ENCODE data around the gene RAB11FIP4.

Gene RAB11FIP4

DNA sequence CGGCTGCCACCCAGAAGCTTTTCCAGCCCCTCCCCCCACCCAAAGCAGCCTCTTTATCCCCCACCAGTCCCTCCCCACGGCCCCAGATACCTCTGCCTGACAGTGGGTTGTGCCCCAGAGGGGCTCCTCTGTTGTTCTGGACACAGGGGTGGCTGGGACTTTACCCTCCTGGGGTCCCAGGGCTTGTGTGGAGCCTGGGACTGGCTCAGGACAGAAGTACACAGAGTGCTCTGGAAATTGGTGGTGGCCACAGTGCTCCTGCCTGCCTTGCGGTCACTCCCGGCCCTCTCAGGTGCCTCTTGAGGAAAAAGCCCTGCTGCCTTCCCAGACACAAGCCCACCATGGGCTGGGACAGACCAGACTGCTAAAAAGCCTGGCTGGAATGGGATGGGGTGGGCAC lies 68.2 kb downstream of the RAB11FIP4 start:
- DNase-seq (ENCODE audit: low spot score), result no peak

DNA sequence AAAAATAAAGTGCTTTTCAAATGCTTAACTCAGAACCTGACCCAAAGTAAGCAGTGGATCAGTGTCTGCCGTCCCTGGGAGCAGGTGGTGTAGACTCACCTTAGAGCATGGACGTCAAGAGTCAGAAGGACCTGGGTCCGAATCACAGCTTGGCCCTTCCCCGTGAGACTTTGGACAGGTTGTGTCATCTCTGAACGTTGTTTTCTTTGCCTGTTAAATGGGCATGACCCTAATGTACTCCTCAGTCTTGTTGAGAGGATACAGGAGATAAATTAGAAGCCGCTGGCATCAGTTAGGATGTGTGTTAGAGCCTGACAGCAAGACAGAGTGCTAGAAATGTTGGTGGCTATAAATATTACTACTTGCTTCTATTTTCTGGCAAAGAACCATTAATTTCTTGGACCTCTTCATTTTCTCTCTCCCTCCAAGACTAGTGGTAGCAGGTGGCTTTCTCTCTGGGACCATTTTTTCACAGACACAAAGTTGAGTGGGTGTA lies 68.8 kb downstream of the RAB11FIP4 start:
- no peak for DNase-seq (ENCODE audit: low spot score)

DNA sequence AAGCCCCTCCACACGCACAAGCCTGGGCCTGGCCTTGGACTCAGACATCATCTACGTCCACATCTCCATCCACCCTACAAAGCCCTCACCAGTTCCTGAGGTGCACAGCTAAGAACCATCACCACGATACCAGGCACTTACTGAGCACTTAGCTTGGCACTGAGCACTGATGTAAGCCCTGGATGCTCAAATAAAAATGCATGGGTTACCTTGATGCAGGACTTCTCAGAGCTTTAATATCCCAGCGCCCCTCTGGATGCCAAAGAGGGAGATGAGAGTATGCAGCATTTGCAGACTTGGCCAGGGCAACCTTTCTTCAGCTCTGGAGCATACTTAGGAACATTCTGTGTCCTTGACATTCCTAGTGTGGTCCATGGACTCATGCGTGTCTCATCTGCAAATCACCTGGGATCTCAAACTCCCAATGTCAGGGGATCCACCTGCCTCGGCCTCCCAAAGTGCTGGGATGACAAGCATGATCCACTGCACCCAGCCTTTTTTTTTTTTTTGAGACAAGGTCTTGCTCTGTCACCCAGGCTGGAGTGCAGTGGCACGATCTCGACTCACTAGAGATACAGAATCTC lies 69.8 kb downstream of the RAB11FIP4 start:
- no peak for DNase-seq (ENCODE audit: low spot score)

- DNase-seq (ENCODE audit: low spot score), result no peak
Measured at GRCh38 chr17:31462261-31462660, 70.8 kb downstream of the RAB11FIP4 start.

GRCh38 chr17:31466096-31466760 lies 74.8 kb downstream of the RAB11FIP4 start:
- no peak for DNase-seq (ENCODE audit: low spot score)

DNA sequence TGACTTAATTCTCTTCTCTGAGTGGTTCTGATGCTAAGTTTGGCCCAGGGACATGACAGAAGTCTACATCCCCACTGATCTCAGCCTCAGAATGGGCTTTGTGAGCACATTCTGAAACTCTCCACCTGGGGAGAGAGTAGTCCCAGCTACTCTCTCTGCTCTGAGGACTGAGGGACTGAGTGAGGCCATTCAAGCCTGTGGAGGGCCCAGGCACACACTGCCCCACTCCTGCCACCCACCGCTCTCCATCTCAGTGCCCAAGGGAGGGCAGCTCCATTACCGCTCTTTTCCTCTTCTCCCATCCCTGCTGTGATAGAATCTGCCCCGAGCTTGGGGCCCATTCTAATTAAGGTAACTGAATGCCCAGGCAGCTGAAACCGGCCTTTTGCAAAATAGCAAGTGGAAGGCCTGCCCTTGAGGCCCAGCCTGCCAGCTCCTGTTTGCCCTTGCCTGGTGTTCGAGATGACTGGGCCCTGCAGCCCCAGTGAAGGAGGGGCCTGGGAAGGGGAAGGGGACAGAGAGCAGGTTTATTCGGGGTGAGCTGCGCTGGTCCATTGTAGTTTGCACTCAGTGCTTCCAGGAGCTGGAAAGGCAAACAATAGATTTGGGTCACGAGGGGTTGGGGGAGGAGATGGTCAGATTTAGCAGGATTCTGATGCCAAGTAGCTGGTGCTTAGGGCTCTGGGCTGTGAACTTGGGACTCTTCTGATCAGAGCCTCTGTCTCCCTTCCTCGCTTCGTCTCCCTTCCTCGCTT lies 76.2 kb downstream of the RAB11FIP4 start:
- DNase-seq (ENCODE audit: low spot score), result no peak

- DNase-seq (ENCODE audit: low spot score), result no peak
Measured at GRCh38 chr17:31469959-31470358, 78.5 kb downstream of the RAB11FIP4 start.

GRCh38 chr17:31470592-31470991 lies 79.1 kb downstream of the RAB11FIP4 start:
- DNase-seq (ENCODE audit: low spot score), result no peak

DNA sequence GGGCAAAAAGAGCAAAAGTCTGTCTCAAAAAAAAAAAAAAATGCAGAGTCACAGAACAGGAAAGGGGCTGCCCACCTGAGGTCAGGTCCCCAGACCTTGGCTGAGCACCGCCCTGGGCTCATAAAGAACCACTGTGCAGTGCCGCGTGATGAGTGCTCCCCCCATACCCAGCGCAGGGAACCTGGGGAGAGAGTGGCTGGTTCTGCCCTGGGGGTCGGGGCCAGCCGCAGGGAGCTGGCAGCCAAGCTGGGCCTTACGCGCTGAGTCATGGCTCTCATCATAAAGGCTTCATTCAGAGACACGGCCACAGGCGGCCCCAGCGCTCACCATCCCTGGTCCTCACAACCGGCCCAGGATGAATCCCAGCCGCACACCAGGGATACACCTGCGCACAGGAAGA lies 80.7 kb downstream of the RAB11FIP4 start:
- no peak for DNase-seq (ENCODE audit: low spot score)

- DNase-seq (ENCODE audit: low spot score), result peak; percentile 53
Measured at GRCh38 chr17:31475378-31476162, 84.1 kb downstream of the RAB11FIP4 start.

- DNase-seq (ENCODE audit: low spot score), result no peak
Measured at GRCh38 chr17:31476525-31477416, 85.3 kb downstream of the RAB11FIP4 start.

- no peak for DNase-seq (ENCODE audit: low spot score)
Measured at GRCh38 chr17:31477417-31478055, 86.1 kb downstream of the RAB11FIP4 start.

DNA sequence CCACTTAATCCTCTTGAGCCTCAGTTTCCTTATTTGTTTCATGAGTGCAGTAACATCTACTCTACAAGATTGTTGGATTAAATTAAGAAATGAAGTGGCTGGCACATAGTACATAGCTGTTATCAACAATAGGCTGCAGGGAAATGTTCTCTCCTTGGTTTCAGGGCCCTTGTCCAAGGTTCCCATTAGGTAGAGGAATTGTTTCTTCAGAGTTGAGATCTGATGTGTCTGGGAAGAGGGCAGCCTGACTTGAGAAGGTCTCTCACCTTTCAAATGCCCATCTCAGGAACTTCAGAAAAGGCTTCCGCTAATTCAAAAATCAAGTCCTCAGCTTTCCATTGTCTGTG lies 87.6 kb downstream of the RAB11FIP4 start:
- DNase-seq (ENCODE audit: low spot score), result no peak

GRCh38 chr17:31479524-31479923 lies 88.0 kb downstream of the RAB11FIP4 start:
- DNase-seq (ENCODE audit: low spot score), result no peak

DNA sequence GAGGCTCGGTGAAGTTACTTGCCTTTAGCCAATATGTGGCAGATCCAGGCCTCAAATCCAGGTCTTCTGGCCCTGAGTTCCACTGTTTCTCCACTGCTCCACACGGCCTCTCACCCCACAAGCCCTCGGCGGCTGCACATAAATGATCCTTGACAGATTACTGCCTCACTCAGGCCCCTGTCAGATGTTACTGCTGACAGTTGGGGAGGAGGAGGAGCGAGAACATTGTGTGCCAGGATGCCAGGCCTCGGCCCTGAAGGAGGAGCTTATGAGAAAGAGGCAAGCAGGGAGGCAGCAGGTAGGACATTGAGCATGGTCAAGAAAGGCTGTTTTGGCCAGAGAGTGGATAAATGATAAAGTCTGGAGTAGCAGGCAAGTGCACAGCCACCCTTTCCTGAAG lies 88.6 kb downstream of the RAB11FIP4 start:
- DNase-seq (ENCODE audit: low spot score), result no peak

- DNase-seq (ENCODE audit: low spot score), result no peak
Measured at GRCh38 chr17:31480904-31481782, 89.7 kb downstream of the RAB11FIP4 start.

GRCh38 chr17:31481783-31482081 lies 90.3 kb downstream of the RAB11FIP4 start:
- DNase-seq (ENCODE audit: low spot score), result no peak

- no peak for DNase-seq (ENCODE audit: low spot score)
Measured at GRCh38 chr17:31484821-31485220, 93.3 kb downstream of the RAB11FIP4 start.

- peak; percentile 44 for DNase-seq (ENCODE audit: low spot score)
Measured at GRCh38 chr17:31486351-31487062, 95.0 kb downstream of the RAB11FIP4 start.
